ENCODE data around the gene FERMT3.
A peak's percentile ranks its signal among the peaks of the same experiment; 100 is the strongest.
"Not testable (repeated sequence)": the region's sequence is repeated elsewhere in the genome, so short reads cannot be mapped to it uniquely, and the experiment has no call there.

FERMT3 gene
- 133 to 185 reads per million in 2 donors for total RNA-seq

DNA sequence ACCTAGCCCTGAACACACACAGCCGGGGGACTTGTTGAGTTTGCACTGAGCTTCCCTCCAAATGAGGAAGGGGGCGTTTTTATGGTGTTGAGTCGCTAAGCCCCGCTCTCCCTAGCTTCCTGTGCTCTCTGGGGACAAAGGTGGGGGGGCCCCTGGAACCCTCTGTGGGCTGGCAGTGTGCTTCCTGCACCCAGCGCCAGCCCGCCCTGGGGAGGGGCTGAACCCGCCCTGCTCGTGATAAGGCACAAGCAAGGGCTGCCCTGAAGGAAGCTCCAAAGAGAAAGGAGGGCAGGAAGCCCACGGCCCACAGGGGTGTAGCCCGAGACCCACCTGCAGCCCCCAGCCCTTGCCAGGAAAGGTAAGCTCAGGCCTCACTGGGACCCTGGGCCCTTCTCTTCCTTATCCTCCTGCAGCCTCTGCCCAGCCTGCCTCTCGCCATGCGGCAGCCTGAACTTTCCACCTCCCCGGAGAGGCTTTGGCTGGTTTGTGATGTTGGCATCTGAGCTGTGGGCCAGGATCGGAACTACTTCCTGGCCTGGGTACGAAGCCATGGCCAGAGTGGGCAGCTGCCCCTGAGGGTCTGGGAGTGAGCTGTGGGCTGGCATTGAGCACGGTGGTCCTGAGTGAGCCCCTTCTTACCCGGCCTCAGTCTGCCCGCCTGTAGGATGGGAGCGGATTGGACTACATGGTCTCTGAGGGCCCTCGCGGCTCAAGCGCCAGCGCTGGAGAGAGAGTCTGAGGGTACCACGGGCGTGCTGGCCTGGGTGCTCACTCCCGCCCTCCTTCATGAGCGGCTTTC, at the start of gene FERMT3:
Gene FERMT3 (plus strand): TSS at position 265 of the 799 bp plus-strand sequence. CDS start 644 bp downstream, outside the sequence.
- DNase-seq, result peak; percentile 52

GRCh38 chr11:64157631-64158394, 48.7 kb upstream of the FERMT3 start:
- no peak for DNase-seq

DNA sequence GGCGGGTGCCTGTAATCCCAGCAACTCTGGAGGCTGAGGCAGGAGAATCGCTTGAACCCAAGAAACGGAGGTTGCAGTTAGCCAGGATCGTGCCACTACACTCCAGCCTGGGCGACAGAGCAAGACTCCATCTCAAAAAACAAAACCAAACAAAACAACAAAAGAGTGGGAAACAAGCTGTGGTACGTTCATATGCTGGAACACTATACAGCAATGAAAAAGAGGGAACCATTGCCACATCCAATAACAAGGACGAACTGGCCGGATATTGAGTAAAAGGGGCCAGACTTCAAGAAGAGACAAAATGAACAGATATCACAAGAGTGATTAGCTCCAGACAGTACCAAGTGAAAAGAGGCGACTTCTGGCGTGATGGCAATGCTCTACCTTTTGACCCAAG, 45.5 kb upstream of the FERMT3 start:
- no peak for DNase-seq

GRCh38 chr11:64162769-64163168, 43.8 kb upstream of the FERMT3 start:
- DNase-seq, result not testable (repeated sequence)

- DNase-seq, result no peak
Observed at GRCh38 chr11:64163951-64164350, 42.6 kb upstream of the FERMT3 start.

DNA sequence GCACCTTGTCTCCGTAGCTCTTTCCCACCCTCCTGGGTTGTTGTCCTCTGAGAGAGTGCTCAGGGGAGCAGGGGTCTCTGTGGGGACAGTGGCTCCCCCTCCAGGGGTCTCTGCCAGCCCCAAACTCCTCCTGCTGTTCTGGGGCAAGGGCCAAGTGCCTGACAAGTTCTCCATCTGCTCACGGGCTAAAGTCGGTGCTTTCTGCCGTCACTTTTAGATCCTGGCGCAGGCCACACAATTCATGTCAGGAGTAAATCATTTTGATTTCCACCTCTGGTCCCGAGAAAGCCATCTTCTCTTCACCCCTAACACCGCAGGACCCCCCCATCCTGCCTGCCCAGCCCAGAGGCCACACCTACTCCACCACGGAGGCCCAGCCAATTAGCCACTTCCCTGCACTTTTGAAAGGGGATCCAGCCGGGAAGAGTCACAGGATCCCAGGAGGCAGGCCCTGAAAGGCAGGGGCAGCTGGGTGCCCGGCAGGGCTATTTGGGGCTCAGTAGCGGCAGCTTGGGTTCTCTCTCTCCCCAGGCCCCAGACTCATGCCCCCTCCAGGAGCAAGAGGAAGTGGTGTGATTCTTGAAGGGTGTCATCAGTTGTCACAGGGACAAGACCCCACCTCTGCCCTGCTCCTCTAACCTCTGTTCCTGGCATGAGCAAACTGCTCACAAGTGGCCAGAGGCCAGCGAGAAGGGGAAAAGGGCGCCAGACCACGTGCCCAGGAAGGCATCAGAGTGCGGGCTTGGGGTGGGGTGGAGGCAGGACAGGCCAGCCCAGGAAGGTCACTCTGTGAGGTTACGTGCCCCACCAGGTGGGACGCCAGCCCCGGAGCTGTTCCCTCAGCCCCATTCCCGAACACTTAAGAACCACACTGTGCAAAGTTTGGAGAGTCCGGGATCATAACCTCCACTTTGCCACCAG, 41.9 kb upstream of the FERMT3 start:
- DNase-seq, result no peak

GRCh38 chr11:64165481-64165841, 41.1 kb upstream of the FERMT3 start:
- DNase-seq, result no peak

DNA sequence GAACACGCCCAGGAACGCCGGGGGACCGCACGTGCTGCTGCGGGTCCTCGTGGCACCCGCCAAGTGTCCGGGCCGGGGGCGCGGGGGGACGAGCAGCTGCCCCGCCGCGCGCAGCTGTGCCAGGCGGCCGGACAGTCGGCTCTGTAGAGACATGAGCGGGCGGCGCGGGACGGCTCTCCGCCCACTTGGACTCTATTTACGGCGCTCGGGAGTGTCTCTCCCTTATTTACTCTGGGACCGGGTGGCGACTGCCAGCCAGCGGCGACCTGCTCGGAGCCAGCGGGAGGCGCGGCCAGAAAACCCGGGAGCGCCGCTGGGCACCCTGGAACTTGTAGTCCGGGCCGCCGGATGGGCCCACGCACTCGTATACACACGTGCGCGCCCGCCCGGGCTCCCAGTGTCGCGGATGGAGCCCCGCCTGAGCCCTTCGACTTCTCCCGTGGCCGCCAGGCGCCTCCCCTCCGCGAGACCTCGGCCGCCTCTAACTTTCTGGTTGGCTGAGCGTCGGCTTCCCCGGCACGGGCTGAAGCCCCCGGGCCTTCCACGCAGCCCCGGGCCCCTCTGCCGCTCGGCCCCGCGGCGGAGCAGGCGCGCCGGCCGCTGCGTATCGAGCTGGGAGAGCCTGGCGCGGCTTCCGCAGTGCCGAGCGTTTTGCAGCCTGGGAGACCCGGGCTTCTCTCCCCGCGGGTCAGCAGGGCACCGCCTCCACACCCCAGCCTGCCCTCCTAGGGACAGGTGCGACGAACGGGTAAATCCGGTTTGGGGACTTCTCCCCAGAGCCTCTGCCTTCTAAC, 40.5 kb upstream of the FERMT3 start, which contains the start of gene MACROD1:
Gene MACROD1 (minus strand): TSS at position 272 of the 794 bp plus-strand sequence. CDS start 119 bp downstream, at position 153.
- DNase-seq, result peak; percentile 70

GRCh38 chr11:64170419-64170818, 36.1 kb upstream of the FERMT3 start:
- no peak for DNase-seq

GRCh38 chr11:64173616-64174355, 32.7 kb upstream of the FERMT3 start:
- DNase-seq, result no peak

DNA sequence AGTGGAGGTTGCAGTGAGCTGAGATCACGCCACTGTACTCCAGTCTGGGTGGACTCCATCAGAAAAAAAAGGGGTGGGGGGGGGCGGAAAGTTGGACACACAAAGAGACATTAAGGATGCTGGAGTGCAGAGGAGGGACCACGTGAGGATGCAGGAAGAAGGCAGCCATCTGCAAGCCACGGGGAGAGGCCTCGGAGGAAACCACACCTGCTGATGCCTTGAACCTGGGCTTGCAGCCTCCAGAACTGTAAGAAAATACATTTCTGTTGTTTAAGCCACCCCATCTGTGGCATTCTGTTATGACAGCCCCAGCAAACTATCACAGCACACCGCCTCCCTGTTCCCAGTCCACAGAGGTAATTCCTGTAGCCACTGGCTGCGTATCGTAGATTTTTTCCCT, 29.8 kb upstream of the FERMT3 start:
- DNase-seq, result no peak

DNA sequence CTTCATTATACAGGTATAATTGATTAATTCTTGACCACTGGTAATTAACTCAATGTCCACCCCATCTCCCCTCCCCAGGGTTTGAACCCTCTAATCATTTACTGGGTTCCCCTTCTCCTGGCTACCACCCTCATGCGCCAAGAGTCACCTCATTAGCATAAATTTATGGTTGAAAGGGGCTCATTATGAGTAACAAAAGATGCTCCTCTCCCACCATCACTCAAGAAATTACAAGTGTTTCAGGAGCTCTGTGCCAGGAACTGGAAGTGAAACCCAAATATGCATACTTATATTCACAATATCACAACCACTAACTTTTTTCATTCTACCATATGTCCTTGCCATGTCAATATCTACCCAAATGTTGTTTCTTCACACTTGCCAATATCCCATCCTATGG, 28.3 kb upstream of the FERMT3 start:
- no peak for DNase-seq

GRCh38 chr11:64178951-64179639, 27.4 kb upstream of the FERMT3 start:
- no peak for DNase-seq

DNA sequence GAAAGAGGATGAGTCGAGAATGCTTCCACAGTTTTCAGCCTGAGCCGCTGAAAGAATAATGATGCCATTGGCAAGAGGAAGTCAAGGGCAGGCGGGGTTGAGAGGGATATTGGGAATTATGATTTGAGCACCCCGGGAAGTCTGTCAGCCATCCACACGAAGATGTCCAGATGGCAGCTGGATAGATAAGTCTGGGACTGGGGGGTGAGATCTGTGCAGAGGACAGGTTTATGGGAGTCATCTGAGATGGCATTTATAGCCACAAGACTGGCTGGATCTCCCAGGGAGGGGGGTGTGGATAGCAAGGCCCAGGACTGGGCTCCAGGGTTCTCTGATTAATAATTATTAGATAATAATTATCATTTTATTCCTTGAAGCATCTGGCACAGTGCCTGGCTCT, 25.6 kb upstream of the FERMT3 start:
- no peak for DNase-seq

DNA sequence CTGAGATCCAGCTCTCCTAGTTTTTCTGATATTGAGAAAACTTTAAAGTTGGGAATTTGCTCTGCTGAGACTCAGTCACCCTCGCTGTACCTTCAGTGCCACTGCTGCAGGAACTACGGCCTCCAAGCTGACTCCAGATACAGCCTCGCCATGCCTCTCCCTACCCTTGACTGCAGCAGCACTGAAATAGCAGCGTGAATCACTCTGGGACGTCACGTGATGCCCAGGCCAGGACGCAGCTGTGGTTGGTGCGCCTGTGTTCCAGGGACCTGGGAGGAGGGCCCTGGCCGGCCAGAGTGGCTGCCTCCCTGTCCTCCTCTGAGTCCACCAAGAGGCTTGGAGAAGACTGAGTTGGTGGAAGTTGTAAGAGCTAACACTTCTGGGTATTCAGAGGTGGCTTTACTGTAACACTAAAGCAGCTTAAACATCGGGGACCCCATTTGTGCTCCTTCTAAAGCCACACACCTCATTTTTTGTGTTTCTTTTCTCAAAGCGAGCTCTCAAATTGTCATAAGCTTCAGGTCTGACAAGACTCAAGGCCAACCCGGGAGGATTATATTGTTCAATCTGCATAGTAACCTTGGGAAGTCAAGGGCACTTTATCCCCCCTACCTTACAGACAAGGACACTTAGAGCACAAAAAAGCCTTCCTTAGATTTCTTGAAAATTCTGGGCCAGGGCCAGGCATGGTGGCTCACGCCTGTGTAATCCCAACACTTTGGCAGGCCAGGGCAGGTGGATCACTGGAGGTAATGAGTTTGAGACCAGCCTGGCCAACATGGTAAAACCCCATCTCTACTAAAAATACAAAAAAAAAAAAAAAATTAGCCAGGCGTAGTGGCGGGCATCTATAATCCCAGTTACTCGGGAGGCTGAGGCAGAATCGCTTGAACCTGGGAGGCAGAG, 24.8 kb upstream of the FERMT3 start:
- no peak for DNase-seq

GRCh38 chr11:64183890-64184289, 22.6 kb upstream of the FERMT3 start:
- DNase-seq, result no peak

GRCh38 chr11:64185175-64185692, 21.3 kb upstream of the FERMT3 start:
- DNase-seq, result peak; percentile 33

GRCh38 chr11:64185693-64186491, 20.6 kb upstream of the FERMT3 start, which contains the start of gene STIP1:
STIP1 (plus strand) TSS chr11:64186171; CDS start chr11:64186262, 91 bp downstream.
- peak; percentile 97 for DNase-seq
